K562 (cell line): ENCODE data around the gene RFX3. TPM values are rescaled to one million over a fixed set of nuclear protein-coding genes. Genes with fewer than 3 reads are reported as not detected.

Experiments used
- ATAC-seq: fragments of 200-7000 bp; cut with Tn5 transposase; 3 replicates; pipeline ENCODE4 v1.9.1; 2020; ENCODE audit warnings: moderate library complexity
- BruUV-seq: library from RNA; stranded (reverse); fragments of 400-500 nt; replicated peaks from 2 replicates; lab custom pipeline; 2021; lab: Mats Ljungman, UMichigan
- CTCF ChIA-PET: fragments of 300-600 bp; formaldehyde crosslinking; extraction: SDS; loops from one replicate; lab custom pipeline; 2021; ENCODE audit warnings: low intra/inter-chr PET ratio; lab: Yijun Ruan, JAX
- POLR2A ChIA-PET: fragments of 300-600, 350-650 bp; sonication (Branson Sonifier 250); formaldehyde crosslinking; extraction: SDS; loops from one replicate; lab custom pipeline; 2021; ENCODE audit warnings: antibody characterized with exemption, inconsistent platforms; lab: Yijun Ruan, JAX
- DNase-seq, 4 experiments: peaks; one replicate each; pipeline versions ENCODE4 v3.0.0 to v3.0.0-alpha.2; 2011 to 2018; ENCODE audit warnings: low spot score in 3 of 4, mixed read lengths in 3 of 4; ENCODE audit errors: extremely low read depth in 1 of 4
- FAIRE-seq: peaks from 2 replicates; lab custom pipeline; 2011; peaks lifted over from hg19 to GRCh38; lab: Jason Lieb, UNC
- H2AFZ ChIP-seq: 2 replicates; pipeline ENCODE4 v1.6.0; 2011; ENCODE audit warnings: low read depth, low read length, control low read depth, inconsistent platforms
- H3K27ac ChIP-seq: fragments of 200-600 bp; 3 replicates; pipeline ENCODE4 v1.8.0; 2011; ENCODE audit warnings: low read depth, mild to moderate bottlenecking, control low read depth, inconsistent platforms, low read length, moderate library complexity, mixed read lengths; ENCODE audit errors: extremely low read depth
- H3K27me3 ChIP-seq, 2 experiments: fragments of 300-600 bp in 1 of 2; 2 replicates in 1 of 2; 3 replicates in 1 of 2; pipeline versions ENCODE4 v1.6.0 to v1.8.0; 2011; ENCODE audit warnings: inconsistent platforms in 2 of 2, low read length in 2 of 2, mild to moderate bottlenecking in 1 of 2, mixed read lengths in 1 of 2, moderate library complexity in 1 of 2; ENCODE audit not compliant: control insufficient read depth in 2 of 2, insufficient read depth in 2 of 2
- H3K36me3 ChIP-seq: fragments of 300-600 bp; 3 replicates; pipeline ENCODE4 v1.8.0; 2011; ENCODE audit warnings: mild to moderate bottlenecking, low read length, inconsistent platforms; ENCODE audit not compliant: control insufficient read depth, insufficient read depth
- H3K4me1 ChIP-seq, 2 experiments: fragments of 200-600 bp in 1 of 2; replicated peaks in 1 of 2; 2 replicates in 1 of 2; 3 replicates in 1 of 2; pipeline versions ENCODE4 v1.5.1 to v1.8.0; 2011; ENCODE audit warnings: inconsistent platforms in 2 of 2, low read length in 2 of 2, mild to moderate bottlenecking in 1 of 2, mixed read lengths in 1 of 2, moderate library complexity in 1 of 2; ENCODE audit not compliant: control insufficient read depth in 2 of 2, insufficient read depth in 2 of 2
- H3K4me2 ChIP-seq: 2 replicates; pipeline ENCODE4 v1.6.1; 2011; ENCODE audit warnings: low read length, control low read depth, inconsistent platforms, mixed read lengths; ENCODE audit not compliant: insufficient read depth
- H3K4me3 ChIP-seq: fragments of 200-600 bp; sonication (generic), shearing (Covaris generic); 2 replicates; pipeline ENCODE4 v1.5.1; 2016; ENCODE audit warnings: control low read depth, inconsistent platforms
- H3K79me2 ChIP-seq: fragments of 200-600 bp; 3 replicates; pipeline ENCODE4 v1.8.0; 2011; ENCODE audit warnings: low read length, inconsistent platforms; ENCODE audit not compliant: control insufficient read depth, insufficient read depth
- H3K9ac ChIP-seq, 2 experiments: 2 replicates each; pipeline versions ENCODE4 v1.6.0 to v1.6.1; 2011; ENCODE audit warnings: low read depth in 2 of 2, low read length in 2 of 2, control low read depth in 1 of 2, inconsistent platforms in 1 of 2, mild to moderate bottlenecking in 1 of 2, mixed read lengths in 1 of 2; ENCODE audit not compliant: insufficient read depth in 1 of 2
- H3K9me1 ChIP-seq: one replicate; pipeline ENCODE4 v1.6.0; 2011; ENCODE audit warnings: inconsistent platforms, mild to moderate bottlenecking, low read length, moderate library complexity; ENCODE audit not compliant: control insufficient read depth, insufficient read depth
- H3K9me3 ChIP-seq: replicated peaks from 2 replicates; pipeline ENCODE4 v1.5.1; 2011; ENCODE audit warnings: low read depth, low read length, inconsistent platforms; ENCODE audit not compliant: control insufficient read depth, insufficient read depth
- H4K20me1 ChIP-seq: replicated peaks from 2 replicates; pipeline ENCODE4 v1.6.1; 2011; ENCODE audit warnings: low read length, inconsistent platforms, mixed read lengths; ENCODE audit not compliant: control insufficient read depth, insufficient read depth
- BCL6 ChIP-seq: fragments of 250-450 bp; sonication (Bioruptor Pico); IDR thresholded peaks from 2 replicates; pipeline ENCODE4 v1.4.0; 2020
- BRCA1 ChIP-seq, 2 experiments: fragments of 450-650 bp in 1 of 2; sonication (generic) in 1 of 2; formaldehyde crosslinking in 1 of 2; IDR thresholded peaks; 2 replicates each; pipeline versions ENCODE4 v1.5.0 to v1.6.1; 2017 to 2020; ENCODE audit warnings: mild to moderate bottlenecking in 1 of 2, missing genetic modification reagents in 1 of 2
- CHD4 ChIP-seq: fragments of 200-600 bp; sonication (generic); IDR thresholded peaks from 3 replicates; pipeline ENCODE4 v1.6.1; 2012; ENCODE audit warnings: low read depth, mild to moderate bottlenecking, mixed read lengths, low read length, inconsistent platforms; ENCODE audit not compliant: insufficient read depth, insufficient replicate concordance, poor library complexity, severe bottlenecking
- DDX20 ChIP-seq: fragments of 450-650 bp; IDR thresholded peaks from 2 replicates; pipeline ENCODE4 v1.6.1; 2016; ENCODE audit warnings: missing genetic modification characterization, low read depth, mild to moderate bottlenecking, missing compliant biosample characterization, moderate library complexity
- FOXJ2 ChIP-seq: fragments of 200-800 bp; sonication (Bioruptor generic); IDR thresholded peaks from 2 replicates; pipeline ENCODE4 v1.6.1; 2016; ENCODE audit warnings: missing genetic modification characterization, missing compliant biosample characterization
- RAD21 ChIP-seq, 2 experiments: fragments of 250-450 bp in 1 of 2; fragments of 450-650 bp in 1 of 2; sonication (Bioruptor Pico) in 1 of 2; formaldehyde crosslinking in 1 of 2; IDR thresholded peaks in 1 of 2; conservative IDR thresholded peaks in 1 of 2; 2 replicates each; pipeline versions ENCODE4 v1.4.0 to v1.8.0; 2020 to 2022; ENCODE audit warnings: mild to moderate bottlenecking in 2 of 2, moderate library complexity in 1 of 2
- WGBS: fragments of 100-300 bp; shearing (Covaris generic); methylation state at CpG from one replicate; pipeline ENCODE4 v1.1.6; 2016; ENCODE audit warnings: low coverage, mixed read lengths; ENCODE audit not compliant: insufficient coverage; ENCODE audit errors: missing lambda C conversion rate; 5-methylcytosine and 5-hydroxymethylcytosine counted together
- in situ Hi-C: fragments of 300-500 bp; cut with MboI; formaldehyde crosslinking; loops from 4 replicates; pipeline ENCODE4 v1.15.0; 2018; ENCODE audit warnings: inconsistent platforms, mixed read lengths
- intact Hi-C: fragments of 100-400 bp; cut with micrococcal nuclease; formaldehyde crosslinking; loops from 2 replicates; pipeline ENCODE4 v1.14.2; 2022
- polyA plus RNA-seq, 8 experiments: library from polyadenylated mRNA; depleted of rRNA in 4 of 8; stranded (reverse) in 5 of 8; unstranded in 3 of 8; fragments of >200 nt; fragmentation: Nextera tagmentation in 2 of 8; fragmentation: Illumina TruSeq in 1 of 8; extraction: Ambion mirVana in 2 of 8; extraction: Trizol in 1 of 8; gene quantifications; 2 replicates each; pipeline versions ENCODE4 v1.2.1 to v1.2.3, GENCODE V29; 2011 to 2014; ENCODE audit warnings: inconsistent platforms in 1 of 8, missing spikeins in 1 of 8
- total RNA-seq, 7 experiments: library from RNA; depleted of rRNA in 6 of 7; stranded (reverse); fragments of >200 nt in 6 of 7; fragmentation: Illumina TruSeq in 2 of 7; extraction: Trizol in 2 of 7; gene quantifications; 2 replicates each; pipeline versions ENCODE4 v1.2.1 to v1.2.3, GENCODE V29; 2011 to 2021; ENCODE audit warnings: low replicate concordance in 1 of 7
- TF ChIP-seq, protein P1 (sequence below): fragments of 450-650 bp; formaldehyde crosslinking; IDR thresholded peaks from 2 replicates; pipeline ENCODE4 v1.4.0; 2020; ENCODE audit warnings: mild to moderate bottlenecking, moderate library complexity
- TF ChIP-seq, protein P2 (sequence below), 3 experiments: IDR thresholded peaks in 2 of 3; conservative IDR thresholded peaks in 1 of 3; 2 replicates each; pipeline ENCODE4 v1.5.1; 2011 to 2012; ENCODE audit warnings: low read length in 3 of 3, mild to moderate bottlenecking in 3 of 3, control low read depth in 2 of 3, improper control_type of control experiment in 1 of 3, inconsistent platforms in 1 of 3, low read depth in 1 of 3, mixed read lengths in 1 of 3, moderate library complexity in 1 of 3; ENCODE audit not compliant: insufficient read depth in 2 of 3

Gene RFX3
- total and polyA plus RNA-seq, 9 of the 15 experiments (the other 6 are each of a cell fraction or from before 2014, with no cell fraction given): 0.86 to 4.9 (median 2.0) TPM

DNA sequence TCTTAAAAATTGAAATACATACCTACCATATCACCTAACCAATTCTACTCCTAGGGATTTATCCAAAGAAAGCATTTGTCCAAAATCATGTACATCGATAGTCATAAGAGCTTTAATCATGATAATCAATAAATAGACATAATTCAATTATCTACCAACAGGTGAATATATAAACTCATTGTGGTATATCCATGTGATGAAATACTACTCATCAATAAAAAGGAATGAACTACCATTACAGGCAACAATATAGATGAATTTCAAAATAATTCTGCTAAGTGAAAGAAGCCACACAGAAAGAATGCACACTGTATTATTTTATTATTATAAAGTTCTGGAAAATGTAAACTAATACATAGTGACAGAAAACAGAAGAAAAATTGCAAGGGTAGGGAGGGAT is 81.8 kb downstream of the RFX3 start (continued):
- TF ChIP-seq, protein P1, sequence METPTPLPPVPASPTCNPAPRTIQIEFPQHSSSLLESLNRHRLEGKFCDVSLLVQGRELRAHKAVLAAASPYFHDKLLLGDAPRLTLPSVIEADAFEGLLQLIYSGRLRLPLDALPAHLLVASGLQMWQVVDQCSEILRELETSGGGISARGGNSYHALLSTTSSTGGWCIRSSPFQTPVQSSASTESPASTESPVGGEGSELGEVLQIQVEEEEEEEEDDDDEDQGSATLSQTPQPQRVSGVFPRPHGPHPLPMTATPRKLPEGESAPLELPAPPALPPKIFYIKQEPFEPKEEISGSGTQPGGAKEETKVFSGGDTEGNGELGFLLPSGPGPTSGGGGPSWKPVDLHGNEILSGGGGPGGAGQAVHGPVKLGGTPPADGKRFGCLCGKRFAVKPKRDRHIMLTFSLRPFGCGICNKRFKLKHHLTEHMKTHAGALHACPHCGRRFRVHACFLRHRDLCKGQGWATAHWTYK: no peak
- TF ChIP-seq CHD4 (no peak), FOXJ2 (tag) (no peak), BRCA1 (IDR thresholded peaks at IDR 0.05) (no peak), BRCA1 (CRISPR knock-in tag; IDR thresholded peaks at IDR 0.05) (no peak)

DNA sequence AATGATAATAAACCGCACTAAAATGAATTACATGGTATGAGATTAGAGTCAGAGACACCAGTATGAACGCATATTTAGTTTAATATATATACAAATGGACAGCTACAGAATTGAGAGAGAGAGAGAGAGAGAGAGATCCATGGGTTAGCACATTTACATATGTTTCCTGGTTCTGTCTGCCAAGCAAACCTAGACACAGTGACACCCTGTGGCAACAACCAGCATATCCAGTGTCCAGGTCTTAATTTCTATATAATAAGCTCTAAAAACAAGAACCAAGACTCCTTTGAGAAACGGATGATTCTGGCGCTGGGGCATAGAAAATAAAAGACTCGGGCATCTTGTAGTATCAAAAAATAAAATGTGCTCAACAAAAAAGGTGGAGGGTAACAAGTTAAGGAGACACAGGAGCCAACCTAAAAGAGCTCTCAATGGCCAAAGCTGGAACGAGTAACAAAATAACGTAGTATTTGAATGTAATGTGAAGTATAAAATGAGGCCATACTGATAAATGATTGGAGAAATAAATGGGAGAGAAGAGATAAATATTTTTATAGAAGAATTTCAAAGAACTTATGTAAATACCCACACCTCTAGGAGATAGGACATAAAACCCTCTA is 84.5 kb downstream of the RFX3 start:
- DNase-seq: peak; percentile 6 to 51 (median 21)
- 42% methylated on average over 6 of the region's 7 CpGs for WGBS
- in situ Hi-C loops: no loop called here

More for the DNA sequence above, 84.5 kb downstream of the RFX3 start:
- no peak overlapping the region for H3K9ac ChIP-seq
- TF ChIP-seq, protein P2, sequence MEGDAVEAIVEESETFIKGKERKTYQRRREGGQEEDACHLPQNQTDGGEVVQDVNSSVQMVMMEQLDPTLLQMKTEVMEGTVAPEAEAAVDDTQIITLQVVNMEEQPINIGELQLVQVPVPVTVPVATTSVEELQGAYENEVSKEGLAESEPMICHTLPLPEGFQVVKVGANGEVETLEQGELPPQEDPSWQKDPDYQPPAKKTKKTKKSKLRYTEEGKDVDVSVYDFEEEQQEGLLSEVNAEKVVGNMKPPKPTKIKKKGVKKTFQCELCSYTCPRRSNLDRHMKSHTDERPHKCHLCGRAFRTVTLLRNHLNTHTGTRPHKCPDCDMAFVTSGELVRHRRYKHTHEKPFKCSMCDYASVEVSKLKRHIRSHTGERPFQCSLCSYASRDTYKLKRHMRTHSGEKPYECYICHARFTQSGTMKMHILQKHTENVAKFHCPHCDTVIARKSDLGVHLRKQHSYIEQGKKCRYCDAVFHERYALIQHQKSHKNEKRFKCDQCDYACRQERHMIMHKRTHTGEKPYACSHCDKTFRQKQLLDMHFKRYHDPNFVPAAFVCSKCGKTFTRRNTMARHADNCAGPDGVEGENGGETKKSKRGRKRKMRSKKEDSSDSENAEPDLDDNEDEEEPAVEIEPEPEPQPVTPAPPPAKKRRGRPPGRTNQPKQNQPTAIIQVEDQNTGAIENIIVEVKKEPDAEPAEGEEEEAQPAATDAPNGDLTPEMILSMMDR (IDR thresholded peaks at IDR 0.05 in 2 of 3, conservative IDR thresholded peaks at IDR 0.05 in 1 of 3; ENCODE audit: insufficient read depth in 2 of 3, low read depth in 1 of 3, low read length in 3 of 3): peak; percentile 32 to 56 (median 53); a peak in 5 of 6 replicates
- TF ChIP-seq BCL6 (CRISPR knock-in tag): no peak
- TF ChIP-seq DDX20: no peak
- peak; percentile 49 for TF ChIP-seq RAD21 (CRISPR knock-in tag; conservative IDR thresholded peaks at IDR 0.05 in 1 of 2, IDR thresholded peaks at IDR 0.05 in 1 of 2)
- H2AFZ ChIP-seq: peak overlapping the region; percentile 32; the same call in 1 of the 2 replicates
- no peaks in the 10 kb centered on the region for H3K9me1 ChIP-seq
- H3K9me3 ChIP-seq: no peaks in the 10 kb centered on the region
- intact Hi-C loops: loop anchor here (2.0 kb wide), 1 partner anchor 201 kb away; no protein-coding TSS in a partner anchor
- no peak for FAIRE-seq
- no peak overlapping the region for H3K27ac ChIP-seq
- no peaks in the 10 kb centered on the region for H3K4me1 ChIP-seq
- POLR2A ChIA-PET: interaction anchor here (0.6 to 0.7 kb wide), 2 partner anchors 9 to 1105 kb away, joined by 3 read pairs; no protein-coding TSS in a partner anchor
- H3K36me3 ChIP-seq: no peaks in the 10 kb centered on the region
- H3K79me2 ChIP-seq: no peaks in the 10 kb centered on the region
- H3K4me3 ChIP-seq: no peak overlapping the region
- H4K20me1 ChIP-seq: no peaks in the 10 kb centered on the region
- CTCF ChIA-PET: no interaction called here
- no TSS peak for BruUV-seq
- no peak overlapping the region for H3K4me2 ChIP-seq
- peak; percentile 83 for ATAC-seq
- no peaks in the 10 kb centered on the region for H3K27me3 ChIP-seq
